Endothelial cell (in vitro differentiated cells): Measurements from ENCODE around the gene DHX34. TPM values are rescaled to one million over a fixed set of nuclear protein-coding genes. Genes with fewer than 3 reads are reported as not detected.
"Not testable (repeated sequence)": the region's sequence is repeated elsewhere in the genome, so short reads cannot be mapped to it uniquely, and the experiment has no call there.

ENCODE experiments used
- DNase-seq: peaks from one replicate; pipeline ENCODE4 v3.0.0; 2021; ENCODE audit warnings: low spot score
- H3K27ac Mint-ChIP-seq: one replicate; pipeline ENCODE4 v1.8.0; 2021; ENCODE audit warnings: mixed read lengths, inconsistent platforms; ENCODE audit not compliant: unreplicated experiment
- H3K27me3 Mint-ChIP-seq: one replicate; pipeline ENCODE4 v1.8.0; 2021; ENCODE audit warnings: mild to moderate bottlenecking, moderate library complexity, mixed read lengths, inconsistent platforms; ENCODE audit not compliant: unreplicated experiment
- H3K36me3 Mint-ChIP-seq: one replicate; pipeline ENCODE4 v1.8.0; 2021; ENCODE audit warnings: mild to moderate bottlenecking, low read depth, mixed read lengths, inconsistent platforms; ENCODE audit not compliant: unreplicated experiment
- H3K4me1 Mint-ChIP-seq: one replicate; pipeline ENCODE4 v1.8.0; 2021; ENCODE audit warnings: mild to moderate bottlenecking, mixed read lengths, inconsistent platforms; ENCODE audit not compliant: unreplicated experiment
- H3K4me3 Mint-ChIP-seq: one replicate; pipeline ENCODE4 v1.8.0; 2021; ENCODE audit warnings: mild to moderate bottlenecking, mixed read lengths, inconsistent platforms; ENCODE audit not compliant: unreplicated experiment
- H3K9me3 Mint-ChIP-seq: one replicate; pipeline ENCODE4 v1.8.0; 2021; ENCODE audit warnings: mixed read lengths, inconsistent platforms; ENCODE audit not compliant: unreplicated experiment
- total RNA-seq: library from RNA; stranded (reverse); fragmentation: NEBNext Ultra II Directional; extraction: Animal tissue kit (Norgen Biotek cat#: 25700); gene quantifications from one replicate; pipeline ENCODE4 v1.2.1, GENCODE V29; 2021; ENCODE audit not compliant: unreplicated experiment
- TF ChIP-seq, protein P1 (sequence below): fragments of 200-600 bp; sonication (generic); IDR thresholded peaks from one replicate; pipeline ENCODE4 v1.5.0; 2021; ENCODE audit warnings: antibody characterized with exemption; ENCODE audit not compliant: unreplicated experiment

The DHX34 gene
- total RNA-seq, 1 donor from 2014 or later: 19.4 TPM

DNA sequence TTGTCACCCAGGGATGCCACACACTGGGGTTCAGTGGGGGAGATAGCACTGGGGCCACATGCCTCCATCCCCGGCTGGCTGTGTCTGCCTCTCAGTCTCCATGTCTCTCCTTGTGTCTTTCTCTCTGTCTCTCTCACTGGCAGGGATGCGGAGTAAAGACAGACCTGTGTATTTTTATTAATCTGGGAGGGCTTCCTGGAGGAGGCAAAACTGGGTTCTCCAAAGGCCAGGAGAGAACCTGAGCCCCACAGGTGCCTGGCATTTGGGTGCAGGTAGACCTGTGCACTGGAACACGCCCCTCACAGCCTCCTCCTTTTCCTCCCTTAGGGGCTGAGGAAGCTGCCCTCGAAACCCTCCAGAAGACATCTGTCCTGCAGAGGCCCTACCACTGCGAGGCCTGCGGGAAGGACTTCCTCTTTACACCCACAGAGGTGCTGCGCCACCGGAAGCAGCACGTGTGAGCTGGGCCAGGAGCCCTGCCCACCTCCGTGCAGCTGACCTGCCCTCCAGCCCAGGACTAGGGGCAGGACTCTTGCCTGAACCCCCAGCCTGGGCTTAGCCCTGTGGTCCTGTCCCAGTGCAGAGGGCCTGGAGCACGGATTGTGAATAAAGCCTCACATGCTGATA is 32.7 kb downstream of the DHX34 start:
- peak overlapping the region; percentile 81 for H3K4me3 Mint-ChIP-seq
- TF ChIP-seq, protein P1, sequence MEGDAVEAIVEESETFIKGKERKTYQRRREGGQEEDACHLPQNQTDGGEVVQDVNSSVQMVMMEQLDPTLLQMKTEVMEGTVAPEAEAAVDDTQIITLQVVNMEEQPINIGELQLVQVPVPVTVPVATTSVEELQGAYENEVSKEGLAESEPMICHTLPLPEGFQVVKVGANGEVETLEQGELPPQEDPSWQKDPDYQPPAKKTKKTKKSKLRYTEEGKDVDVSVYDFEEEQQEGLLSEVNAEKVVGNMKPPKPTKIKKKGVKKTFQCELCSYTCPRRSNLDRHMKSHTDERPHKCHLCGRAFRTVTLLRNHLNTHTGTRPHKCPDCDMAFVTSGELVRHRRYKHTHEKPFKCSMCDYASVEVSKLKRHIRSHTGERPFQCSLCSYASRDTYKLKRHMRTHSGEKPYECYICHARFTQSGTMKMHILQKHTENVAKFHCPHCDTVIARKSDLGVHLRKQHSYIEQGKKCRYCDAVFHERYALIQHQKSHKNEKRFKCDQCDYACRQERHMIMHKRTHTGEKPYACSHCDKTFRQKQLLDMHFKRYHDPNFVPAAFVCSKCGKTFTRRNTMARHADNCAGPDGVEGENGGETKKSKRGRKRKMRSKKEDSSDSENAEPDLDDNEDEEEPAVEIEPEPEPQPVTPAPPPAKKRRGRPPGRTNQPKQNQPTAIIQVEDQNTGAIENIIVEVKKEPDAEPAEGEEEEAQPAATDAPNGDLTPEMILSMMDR: no peak
- H3K27me3 Mint-ChIP-seq: peaks cover 7% of the 10 kb centered on the region
- H3K4me1 Mint-ChIP-seq: no peaks in the 10 kb centered on the region
- H3K36me3 Mint-ChIP-seq: peaks cover 25% of the 10 kb centered on the region
- no peaks in the 10 kb centered on the region for H3K9me3 Mint-ChIP-seq
- DNase-seq: no peak
- H3K27ac Mint-ChIP-seq: no peak overlapping the region

DNA sequence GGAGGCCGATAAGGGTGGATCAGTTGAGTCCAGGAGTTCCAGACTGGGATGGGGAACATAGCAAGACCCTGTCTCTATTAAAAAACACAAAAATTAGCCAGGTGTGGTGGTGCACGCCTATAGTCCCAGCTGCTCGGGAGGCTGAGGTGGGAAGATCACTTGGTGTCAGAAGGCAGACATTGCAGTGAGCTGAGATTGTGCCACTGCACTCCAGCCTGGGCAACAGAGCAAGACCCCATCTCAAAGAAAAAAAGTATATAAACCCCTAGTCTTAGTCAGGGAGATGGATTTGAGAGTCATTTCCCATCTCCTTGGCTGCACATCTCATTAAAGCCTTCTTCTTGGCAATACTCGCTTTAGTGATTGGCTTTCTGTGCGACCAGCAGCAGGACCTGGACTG is 34.8 kb downstream of the DHX34 start:
- H3K4me3 Mint-ChIP-seq, H3K27ac Mint-ChIP-seq, H3K9me3 Mint-ChIP-seq, H3K27me3 Mint-ChIP-seq, DNase-seq, H3K4me1 Mint-ChIP-seq: not testable (repeated sequence)
- H3K36me3 Mint-ChIP-seq: peaks cover 15% of the 10 kb centered on the region

DNA sequence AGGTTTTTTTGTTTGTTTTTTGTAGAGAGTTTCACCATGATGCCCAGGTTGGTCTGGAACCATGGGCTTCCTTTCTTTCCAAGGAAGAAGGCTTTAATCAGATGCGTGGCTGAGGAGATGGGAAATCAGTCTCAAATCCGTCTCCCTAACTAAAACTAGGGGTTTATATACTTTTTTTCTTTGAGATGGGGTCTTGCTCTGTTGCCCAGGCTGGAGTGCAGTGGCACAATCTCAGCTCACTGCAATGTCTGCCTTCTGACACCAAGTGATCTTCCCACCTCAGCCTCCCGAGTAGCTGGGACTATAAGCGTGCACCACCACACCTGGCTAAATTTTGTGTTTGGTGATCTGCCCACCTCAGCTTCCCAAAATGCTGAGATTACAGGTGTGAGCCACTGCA is 35.4 kb downstream of the DHX34 start:
- not testable (repeated sequence) for H3K9me3 Mint-ChIP-seq, H3K4me3 Mint-ChIP-seq, H3K4me1 Mint-ChIP-seq, DNase-seq, H3K27ac Mint-ChIP-seq, H3K27me3 Mint-ChIP-seq
- peaks cover 12% of the 10 kb centered on the region for H3K36me3 Mint-ChIP-seq

DNA sequence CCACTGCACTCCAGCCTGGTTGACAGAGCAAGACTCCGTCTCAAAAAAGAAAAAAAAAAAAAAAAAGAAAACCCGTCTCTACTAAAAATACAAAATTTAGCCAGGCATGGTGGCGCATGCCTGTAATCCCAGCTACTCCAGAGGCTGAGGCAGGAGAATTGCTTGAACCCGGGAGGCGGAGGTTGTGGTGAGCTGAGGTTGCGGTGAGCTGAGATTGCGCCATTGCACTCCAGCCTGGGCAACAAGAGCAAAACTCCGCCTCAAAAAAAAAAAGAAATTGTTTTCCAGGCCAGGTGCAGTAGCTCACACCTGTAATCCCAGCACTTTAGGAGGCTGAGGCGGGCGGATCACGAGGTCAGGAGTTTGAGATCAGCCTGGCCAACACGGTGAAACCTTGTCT is 37.5 kb downstream of the DHX34 start:
- H3K27ac Mint-ChIP-seq, H3K4me1 Mint-ChIP-seq, DNase-seq, H3K4me3 Mint-ChIP-seq, H3K36me3 Mint-ChIP-seq, H3K9me3 Mint-ChIP-seq: not testable (repeated sequence)
- H3K27me3 Mint-ChIP-seq: peaks cover 13% of the 10 kb centered on the region

GRCh38 chr19:47387623-47388022 is 38.5 kb downstream of the DHX34 start:
- H3K4me1 Mint-ChIP-seq, DNase-seq, H3K36me3 Mint-ChIP-seq, H3K9me3 Mint-ChIP-seq, H3K27ac Mint-ChIP-seq, H3K4me3 Mint-ChIP-seq: not testable (repeated sequence)
- H3K27me3 Mint-ChIP-seq: peaks cover 13% of the 10 kb centered on the region

DNA sequence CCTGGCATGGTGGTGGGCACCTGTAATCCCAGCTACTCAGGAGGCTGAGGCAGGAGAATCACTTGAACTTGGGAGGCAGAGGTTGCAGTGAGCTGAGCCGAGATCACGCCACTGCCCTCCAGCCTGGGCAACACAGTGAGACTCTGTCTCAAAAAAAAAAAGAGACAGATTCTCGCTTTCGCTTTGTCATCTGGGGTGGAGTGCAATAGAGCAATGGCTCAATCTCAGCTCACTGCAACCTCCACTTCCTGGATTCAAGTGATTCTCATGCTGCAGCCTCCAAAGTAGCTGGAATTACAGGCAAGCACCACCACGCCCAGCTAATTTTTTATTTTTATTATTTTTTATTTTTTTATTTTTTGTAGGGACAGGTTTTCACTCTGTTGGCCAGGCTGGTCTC is 39.6 kb downstream of the DHX34 start:
- not testable (repeated sequence) for H3K4me3 Mint-ChIP-seq, H3K36me3 Mint-ChIP-seq, H3K4me1 Mint-ChIP-seq, H3K9me3 Mint-ChIP-seq, H3K27ac Mint-ChIP-seq, DNase-seq
- peaks cover 11% of the 10 kb centered on the region for H3K27me3 Mint-ChIP-seq

DNA sequence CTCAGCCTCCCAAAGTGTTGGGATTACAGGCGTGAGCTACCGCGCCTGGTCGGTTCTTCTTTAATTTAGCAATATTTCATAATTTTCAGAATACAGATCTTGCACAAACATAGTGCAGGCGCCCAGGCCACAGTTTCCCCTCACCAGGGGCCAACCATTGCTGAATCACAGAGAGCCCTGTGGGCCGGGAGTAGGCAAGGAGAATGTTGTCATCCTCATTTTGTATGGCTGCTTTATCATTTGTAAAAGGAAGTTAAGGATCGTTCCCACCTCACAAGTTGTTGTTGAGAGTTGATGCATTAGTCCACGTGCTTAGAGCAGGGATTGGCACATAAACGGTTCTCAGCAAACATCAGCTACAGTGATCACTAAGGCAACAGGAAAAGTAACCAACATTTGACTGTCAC is 40.0 kb downstream of the DHX34 start:
- no peak for DNase-seq
- no peak overlapping the region for H3K4me3 Mint-ChIP-seq
- no peaks in the 10 kb centered on the region for H3K9me3 Mint-ChIP-seq
- no peak overlapping the region for H3K27ac Mint-ChIP-seq
- peaks cover 4% of the 10 kb centered on the region for H3K36me3 Mint-ChIP-seq
- TF ChIP-seq, protein P1: no peak
- H3K4me1 Mint-ChIP-seq: peaks cover 2% of the 10 kb centered on the region
- H3K27me3 Mint-ChIP-seq: peaks cover 13% of the 10 kb centered on the region
